Mammary epithelial cell (primary cell): ENCODE data around the gene SERPINA9.

Source experiments
- EZH2 ChIP-seq: IDR thresholded peaks from 2 replicates; pipeline ENCODE4 v1.6.1; 2012; ENCODE audit warnings: low read length, inconsistent platforms, borderline replicate concordance
- TF ChIP-seq, protein P1 (sequence below), 2 donors: IDR thresholded peaks in 1 of 2; conservative IDR thresholded peaks in 1 of 2; 2 replicates each; pipeline ENCODE4 v1.5.1; 2011 to 2012; ENCODE audit warnings: inconsistent platforms in 2 of 2, low read length in 2 of 2, mild to moderate bottlenecking in 2 of 2, control low read depth in 1 of 2, low read depth in 1 of 2; ENCODE audit not compliant: insufficient read depth in 1 of 2; ENCODE audit errors: extremely low read depth in 1 of 2

DNA sequence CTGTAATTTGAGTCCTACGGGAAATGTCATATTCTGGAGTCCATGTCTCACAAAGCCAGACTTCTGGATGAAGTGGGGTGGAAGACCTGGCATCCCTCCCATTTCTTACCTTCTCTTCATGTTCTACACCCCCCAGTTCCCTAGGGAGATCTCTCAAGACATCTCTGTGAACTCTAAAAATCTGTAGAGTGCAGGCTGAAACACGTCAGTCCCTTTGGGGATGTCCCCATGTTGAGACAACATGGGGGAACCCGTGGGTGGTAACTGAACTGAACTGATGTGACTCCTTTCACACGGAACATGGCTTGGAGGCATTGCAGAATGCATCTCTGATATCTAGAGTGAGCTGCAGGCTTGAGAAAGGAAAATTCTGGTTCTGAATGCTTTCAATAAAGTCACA is 18.1 kb upstream of the SERPINA9 start:
- TF ChIP-seq, protein P1, sequence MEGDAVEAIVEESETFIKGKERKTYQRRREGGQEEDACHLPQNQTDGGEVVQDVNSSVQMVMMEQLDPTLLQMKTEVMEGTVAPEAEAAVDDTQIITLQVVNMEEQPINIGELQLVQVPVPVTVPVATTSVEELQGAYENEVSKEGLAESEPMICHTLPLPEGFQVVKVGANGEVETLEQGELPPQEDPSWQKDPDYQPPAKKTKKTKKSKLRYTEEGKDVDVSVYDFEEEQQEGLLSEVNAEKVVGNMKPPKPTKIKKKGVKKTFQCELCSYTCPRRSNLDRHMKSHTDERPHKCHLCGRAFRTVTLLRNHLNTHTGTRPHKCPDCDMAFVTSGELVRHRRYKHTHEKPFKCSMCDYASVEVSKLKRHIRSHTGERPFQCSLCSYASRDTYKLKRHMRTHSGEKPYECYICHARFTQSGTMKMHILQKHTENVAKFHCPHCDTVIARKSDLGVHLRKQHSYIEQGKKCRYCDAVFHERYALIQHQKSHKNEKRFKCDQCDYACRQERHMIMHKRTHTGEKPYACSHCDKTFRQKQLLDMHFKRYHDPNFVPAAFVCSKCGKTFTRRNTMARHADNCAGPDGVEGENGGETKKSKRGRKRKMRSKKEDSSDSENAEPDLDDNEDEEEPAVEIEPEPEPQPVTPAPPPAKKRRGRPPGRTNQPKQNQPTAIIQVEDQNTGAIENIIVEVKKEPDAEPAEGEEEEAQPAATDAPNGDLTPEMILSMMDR (conservative IDR thresholded peaks at IDR 0.05 in 1 of 2, IDR thresholded peaks at IDR 0.05 in 1 of 2; ENCODE audit: extremely low read depth in 1 of 2, insufficient read depth in 1 of 2, low read depth in 1 of 2, low read length in 2 of 2): no peak
- no peak for TF ChIP-seq EZH2
